Stimulated activated CD4-positive, alpha-beta T cell treated with anti-CD3 and anti-CD28 coated beads, Interleukin-15, amount 100 ng/mL, for 24 hours (primary cell): ENCODE data around the gene YARS1.
"Not testable (repeated sequence)": the region's sequence is repeated elsewhere in the genome, so short reads cannot be mapped to it uniquely, and the experiment has no call there.

Experiments used
- DNase-seq: peaks from one replicate; pipeline ENCODE4 v3.0.0-alpha.2; 2020

YARS1 gene

DNA sequence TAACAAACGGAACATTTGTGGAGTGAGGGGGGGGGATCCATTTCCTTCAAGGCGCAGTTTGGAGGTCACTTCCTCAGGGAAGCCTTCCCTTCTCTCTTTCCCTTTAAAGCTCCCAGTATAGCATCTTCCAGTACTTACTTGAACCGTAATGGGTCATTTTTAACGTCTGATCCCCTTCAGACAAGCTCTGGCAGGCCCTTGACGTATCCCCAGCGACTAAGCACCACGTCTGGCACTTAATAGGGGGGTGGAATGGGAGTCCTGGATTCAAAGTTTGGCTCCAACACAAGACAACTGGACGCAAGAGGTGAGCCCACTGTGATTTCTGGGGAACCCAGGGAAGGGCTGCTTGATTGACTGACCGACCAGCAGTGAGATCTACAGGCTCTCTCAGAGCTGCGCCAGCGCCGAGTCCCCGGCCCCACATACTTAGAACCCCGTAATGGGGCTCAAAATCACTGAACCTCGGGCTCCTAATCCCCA, 441 bp downstream of the YARS1 start:
- DNase-seq: no peak

DNA sequence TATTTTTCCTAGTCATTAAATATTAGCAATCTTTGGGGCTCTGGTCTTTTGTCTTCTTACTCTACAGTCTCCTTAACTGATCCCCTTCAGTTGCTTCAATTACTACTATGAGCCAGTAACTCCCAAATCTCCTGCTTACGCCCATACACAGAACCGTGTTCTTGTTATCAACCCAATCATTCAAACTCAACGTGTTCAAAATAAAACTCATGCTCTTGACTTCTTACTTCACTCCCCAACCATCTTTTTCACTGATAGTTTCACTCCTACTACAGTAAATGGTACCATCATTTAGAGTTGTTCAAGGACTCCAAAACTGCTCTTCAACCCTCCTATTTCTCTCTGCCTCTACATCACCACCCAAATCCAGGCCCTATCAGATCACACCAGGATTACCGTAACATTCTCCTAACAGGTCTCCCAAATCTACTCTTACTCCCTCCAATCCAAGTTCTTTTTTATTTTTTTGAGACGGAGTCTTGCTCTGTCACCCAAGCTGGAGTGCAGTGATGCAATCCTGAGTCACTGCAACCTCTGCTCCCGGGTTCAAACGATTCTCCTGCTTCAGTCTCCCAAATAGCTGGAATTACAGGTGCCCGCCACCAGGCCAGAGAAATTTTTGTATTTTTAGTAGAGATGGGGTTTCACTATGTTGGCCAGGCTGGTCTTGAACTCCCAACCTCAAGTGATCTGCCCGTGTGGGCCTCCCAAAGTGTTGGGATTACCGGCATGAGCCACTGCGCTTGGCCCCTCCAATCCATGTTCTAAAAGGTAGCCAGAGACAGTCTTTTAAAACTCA, 3.0 kb downstream of the YARS1 start:
- DNase-seq: no peak

DNA sequence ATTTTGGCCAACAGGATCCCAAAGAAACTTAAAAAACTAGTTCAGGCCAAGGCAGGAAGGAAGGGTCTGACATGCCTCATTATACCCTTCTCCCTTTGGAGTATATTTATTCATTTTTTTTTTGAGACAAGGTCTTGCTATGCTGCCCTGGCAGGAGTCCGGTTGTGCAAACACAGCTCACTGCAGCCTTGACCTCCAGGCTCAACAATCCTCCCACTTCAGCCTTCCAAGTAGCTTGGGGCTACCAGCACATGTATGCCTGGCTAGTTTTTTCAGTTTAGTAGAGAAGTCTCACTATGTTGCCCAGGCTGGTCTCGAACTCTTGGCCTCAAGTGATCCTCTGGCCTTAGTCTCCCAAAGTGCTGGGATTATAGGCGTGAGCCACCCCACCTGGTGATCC, 5.2 kb downstream of the YARS1 start:
- DNase-seq: no peak

- no peak for DNase-seq
Observed at GRCh38 chr1:32811265-32811664, 5.9 kb downstream of the YARS1 start.

GRCh38 chr1:32810358-32810757, 6.8 kb downstream of the YARS1 start:
- DNase-seq: no peak

DNA sequence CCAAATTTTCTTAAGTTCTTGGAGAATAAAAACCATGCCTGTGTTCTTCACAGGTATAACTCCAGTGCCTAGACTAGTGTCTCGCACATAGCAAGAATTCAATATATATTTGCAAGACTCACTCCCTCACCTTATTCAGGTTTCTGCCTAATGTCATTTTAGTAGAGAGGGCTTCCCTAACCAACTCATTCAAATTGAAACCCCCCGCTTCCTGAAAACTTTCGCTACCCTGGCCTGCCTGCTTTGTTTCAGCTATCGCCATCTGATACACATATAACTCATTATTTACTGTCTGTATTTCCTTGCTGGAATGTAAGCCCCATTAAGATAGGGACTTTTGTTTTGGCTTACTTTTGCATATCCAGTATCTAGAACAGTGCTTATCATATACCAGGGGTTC, 8.6 kb downstream of the YARS1 start:
- no peak for DNase-seq

- DNase-seq: no peak
Observed at GRCh38 chr1:32806910-32807523, 10.1 kb downstream of the YARS1 start.

DNA sequence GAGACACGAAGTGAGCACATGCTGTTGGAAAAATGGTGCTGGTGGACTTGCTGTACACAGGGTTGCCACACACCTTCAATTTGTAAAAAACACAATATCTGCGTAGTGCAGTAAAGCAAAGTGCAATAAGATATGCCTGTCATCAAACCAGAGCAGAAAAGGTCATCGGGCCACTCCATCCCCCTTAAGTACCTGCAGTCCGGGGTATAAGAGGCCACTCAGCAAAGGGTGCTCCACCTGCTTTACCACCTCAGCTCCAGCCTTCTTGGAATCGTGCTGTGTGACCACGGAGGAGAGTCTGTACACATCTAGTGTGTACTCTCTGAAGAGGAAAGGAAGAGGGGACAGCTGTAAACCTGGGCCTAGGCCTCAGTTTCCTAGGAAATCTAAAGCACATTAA, 10.9 kb downstream of the YARS1 start:
- DNase-seq: no peak

- DNase-seq: not testable (repeated sequence)
Observed at GRCh38 chr1:32804460-32804859, 12.7 kb downstream of the YARS1 start.

DNA sequence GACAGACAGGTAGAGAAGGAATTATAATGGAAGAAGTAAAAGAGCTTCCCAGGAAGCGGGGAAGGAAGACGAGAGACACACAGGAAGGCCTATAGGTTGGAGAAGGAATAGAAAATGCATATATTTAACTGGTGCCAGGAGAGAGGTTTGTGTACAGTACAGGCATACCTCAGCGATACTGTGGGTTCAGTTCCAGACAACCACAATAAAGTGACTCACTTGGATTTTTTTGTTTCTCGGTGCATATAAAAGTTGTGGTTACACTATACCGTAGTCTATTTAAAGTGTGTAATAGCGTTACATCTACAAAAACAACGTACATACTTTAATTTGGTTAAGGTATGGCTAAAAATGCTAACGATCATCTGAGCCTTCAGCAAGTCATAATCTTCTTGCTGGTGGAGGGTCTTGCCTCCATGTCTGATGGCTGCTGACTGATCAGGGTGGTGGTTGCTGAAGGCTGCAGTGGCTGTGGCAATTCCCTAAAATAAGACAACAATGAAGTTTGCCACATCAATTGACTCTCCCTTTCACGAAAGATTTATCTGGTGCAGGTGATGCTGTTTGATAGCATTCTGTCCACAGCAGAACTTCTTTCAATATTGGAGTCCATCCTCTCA, 16.0 kb downstream of the YARS1 start:
- DNase-seq: peak; percentile 43

GRCh38 chr1:32798679-32799416, 18.3 kb downstream of the YARS1 start:
- peak; percentile 17 for DNase-seq

DNA sequence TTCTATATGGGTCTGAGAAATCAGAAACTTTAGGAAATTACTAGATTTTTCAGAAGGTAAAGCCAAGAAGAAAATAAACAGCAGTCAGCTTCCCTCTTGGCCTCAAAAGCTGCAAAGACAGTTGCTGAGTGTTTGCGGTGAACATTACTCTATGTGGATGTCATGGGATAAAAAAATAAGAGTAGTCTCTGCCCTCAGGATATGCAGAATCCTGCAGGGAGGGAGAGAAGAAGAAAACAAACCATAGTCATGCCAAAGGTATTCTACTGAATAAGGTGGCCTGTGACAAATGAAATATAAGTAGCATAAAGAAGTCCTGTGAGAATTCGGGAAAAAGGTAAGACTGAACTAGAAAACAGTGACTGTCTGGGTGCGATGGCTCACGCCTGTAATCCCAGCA, 19.0 kb downstream of the YARS1 start:
- no peak for DNase-seq

- no peak for DNase-seq
Observed at GRCh38 chr1:32797456-32797855, 19.7 kb downstream of the YARS1 start.

DNA sequence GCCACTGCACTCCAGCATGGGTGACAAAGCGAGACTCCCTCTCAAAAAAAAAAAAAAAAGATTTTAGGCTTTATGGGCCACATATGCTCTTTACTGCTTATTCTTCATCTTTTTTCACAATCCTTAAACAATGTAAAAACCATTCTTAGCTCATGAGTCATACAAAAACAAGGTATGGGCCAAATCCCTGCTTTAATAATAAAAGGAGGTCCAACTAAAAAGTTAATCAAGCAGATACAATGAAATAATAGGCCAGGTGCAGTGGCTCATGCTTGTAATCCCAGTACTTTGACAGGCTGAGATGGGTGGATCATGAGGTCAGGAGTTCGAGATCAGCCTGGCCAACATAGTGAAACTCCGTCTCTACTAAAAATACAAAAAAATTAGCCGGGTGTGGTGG, 21.4 kb downstream of the YARS1 start:
- DNase-seq: not testable (repeated sequence)

GRCh38 chr1:32791881-32792280, 25.3 kb downstream of the YARS1 start:
- no peak for DNase-seq

DNA sequence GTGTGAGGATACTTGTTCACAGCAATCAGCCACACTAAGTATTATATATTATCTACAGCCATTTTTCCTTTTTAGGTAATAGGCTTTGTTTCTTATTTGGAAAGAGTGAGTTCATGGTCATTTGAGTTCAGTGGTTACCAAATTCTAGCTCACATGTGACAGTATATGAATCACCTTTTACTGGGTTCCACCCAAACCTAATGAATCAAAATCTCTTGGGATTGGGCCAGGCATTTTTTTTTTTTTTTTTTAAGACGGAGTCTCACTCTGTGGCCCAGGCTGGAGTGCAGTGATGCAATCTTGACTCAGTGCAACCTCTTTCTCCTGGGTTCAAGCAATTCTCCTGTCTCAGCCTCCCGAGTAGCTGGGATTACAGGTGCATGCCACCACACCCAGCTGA, 27.8 kb downstream of the YARS1 start:
- not testable (repeated sequence) for DNase-seq

DNA sequence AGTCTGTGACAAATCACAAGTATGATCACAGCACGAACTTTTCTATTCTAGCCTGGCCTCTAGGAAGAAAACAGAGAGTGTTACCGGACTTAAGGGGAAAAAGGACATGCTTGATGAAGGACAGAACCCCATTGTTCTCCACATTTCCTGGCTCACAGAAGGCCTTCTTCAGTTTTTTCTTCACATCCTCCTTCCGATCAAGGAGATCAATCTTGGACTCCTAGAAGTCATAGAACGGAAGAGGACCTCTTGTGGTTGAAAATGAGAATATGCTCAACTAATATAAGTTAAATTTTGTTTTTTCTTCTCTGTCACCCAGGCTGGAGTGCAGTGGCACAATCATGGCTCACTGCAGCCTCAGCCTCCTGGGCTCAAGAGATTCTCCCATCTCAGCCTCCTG, 30.3 kb downstream of the YARS1 start:
- DNase-seq: no peak

- DNase-seq: no peak
Observed at GRCh38 chr1:32784817-32785216, 32.3 kb downstream of the YARS1 start.

- DNase-seq: no peak
Observed at GRCh38 chr1:32783851-32784250, 33.3 kb downstream of the YARS1 start.

DNA sequence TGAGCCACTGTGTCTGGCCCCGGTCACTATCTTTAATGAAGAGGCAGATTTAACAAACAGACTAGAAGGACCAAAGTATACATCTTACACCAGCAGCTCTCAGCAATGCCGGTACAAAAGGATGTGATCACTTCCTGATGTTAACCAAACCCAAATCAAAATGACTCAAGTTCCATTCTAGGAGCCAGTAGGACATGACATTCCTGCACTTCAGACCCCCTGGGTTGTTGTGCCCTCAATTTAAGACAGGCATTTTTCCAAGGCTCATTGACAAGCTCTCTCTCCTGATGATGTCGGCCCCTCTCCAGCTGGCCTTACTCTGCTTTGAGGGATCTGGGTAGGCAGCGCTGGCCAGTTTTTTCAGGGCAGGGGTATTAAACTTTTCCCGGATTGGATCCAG, 35.1 kb downstream of the YARS1 start:
- no peak for DNase-seq

- no peak for DNase-seq
Observed at GRCh38 chr1:32780628-32781234, 36.4 kb downstream of the YARS1 start.

DNA sequence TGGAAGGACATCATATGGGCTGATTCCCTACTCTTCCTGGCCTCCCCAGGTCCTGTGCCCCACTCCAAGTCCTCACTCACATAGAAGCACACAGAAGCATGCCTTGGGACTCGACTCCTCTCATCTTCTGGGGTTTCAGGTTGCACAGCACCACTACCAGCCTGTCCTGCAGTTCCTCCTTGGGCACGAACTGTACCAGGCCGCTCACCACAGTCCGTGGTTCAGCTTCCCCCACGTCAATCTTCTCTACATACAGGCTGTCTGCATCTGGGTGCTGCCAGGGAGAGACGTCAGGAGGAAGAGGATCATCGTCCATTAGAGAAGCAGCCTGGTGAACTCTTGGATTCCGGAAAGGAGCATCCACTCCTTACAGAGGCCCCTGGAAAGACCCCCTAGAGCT, 37.2 kb downstream of the YARS1 start:
- no peak for DNase-seq

DNA sequence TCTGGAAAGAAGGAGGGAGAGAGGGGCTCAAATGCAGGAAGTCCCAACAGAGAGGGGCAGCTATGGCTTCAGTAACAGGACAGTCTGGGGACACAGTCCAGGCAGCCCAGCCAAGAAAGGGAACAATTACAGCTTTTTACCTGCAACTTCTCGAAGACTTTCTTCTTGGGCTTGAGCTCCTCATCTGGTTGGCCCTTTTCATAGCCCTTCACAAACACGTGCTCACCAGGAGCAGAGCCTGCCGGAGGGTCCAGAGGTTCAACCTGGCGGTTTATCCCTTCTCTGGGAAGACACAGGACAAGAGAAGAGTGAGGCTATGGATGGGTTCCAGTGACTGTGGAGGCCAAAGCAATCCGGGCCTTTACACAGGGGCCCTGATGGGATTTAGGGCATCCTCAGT, 37.9 kb downstream of the YARS1 start:
- no peak for DNase-seq
